AG09309 (cell line): ENCODE measurements around the gene MALT1.

Source experiments
- DNase-seq: peaks from one replicate; pipeline ENCODE4 v3.0.0-alpha.2; 2010; ENCODE audit warnings: low read depth
- H3K4me3 ChIP-seq: 2 replicates; pipeline ENCODE4 v1.5.1; 2011; ENCODE audit warnings: mild to moderate bottlenecking, low read depth, low read length, moderate library complexity; ENCODE audit not compliant: control insufficient read depth
- TF ChIP-seq, protein P1 (sequence below): IDR thresholded peaks from 2 replicates; pipeline ENCODE4 v1.5.1; 2011; ENCODE audit warnings: mild to moderate bottlenecking, low read depth, low read length, inconsistent platforms; ENCODE audit not compliant: insufficient read depth, control insufficient read depth; ENCODE audit errors: missing control alignments

The MALT1 gene

DNA sequence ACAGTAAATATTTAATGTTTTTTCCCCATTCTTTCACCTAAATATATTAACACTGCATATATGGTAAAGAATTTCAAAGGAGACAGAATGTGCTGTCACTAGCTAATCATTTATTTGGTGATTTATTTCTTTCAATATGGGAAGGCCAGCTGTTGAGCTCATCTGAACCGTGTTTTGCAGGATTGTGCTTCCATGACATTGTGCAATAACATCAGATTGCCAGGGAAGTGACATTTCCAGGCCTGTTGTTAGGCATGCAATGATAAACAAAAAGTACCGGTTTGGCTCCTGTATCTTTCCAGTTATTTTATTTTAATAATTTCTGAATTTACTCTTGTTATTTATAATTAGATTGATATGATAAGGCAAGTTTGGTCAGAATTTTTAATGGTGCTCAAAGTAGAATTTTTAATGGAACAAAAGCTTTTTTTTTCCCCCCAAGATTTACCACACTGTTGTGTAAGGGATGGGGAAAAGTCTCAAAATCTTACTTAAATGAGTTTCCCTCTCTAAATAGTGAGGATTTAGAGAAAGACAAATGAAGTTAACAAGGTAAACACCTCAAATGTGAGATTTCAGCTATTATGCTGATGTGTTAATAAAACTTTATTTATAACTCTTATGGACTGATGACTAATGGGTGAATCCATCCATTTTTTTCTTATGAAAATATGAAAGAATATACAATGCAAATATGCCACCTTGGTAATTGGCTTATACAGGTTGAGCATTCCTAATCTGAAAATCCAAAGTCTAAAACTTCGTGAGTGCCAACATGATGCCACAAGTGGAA, 52.7 kb downstream of the MALT1 start:
- TF ChIP-seq, protein P1, sequence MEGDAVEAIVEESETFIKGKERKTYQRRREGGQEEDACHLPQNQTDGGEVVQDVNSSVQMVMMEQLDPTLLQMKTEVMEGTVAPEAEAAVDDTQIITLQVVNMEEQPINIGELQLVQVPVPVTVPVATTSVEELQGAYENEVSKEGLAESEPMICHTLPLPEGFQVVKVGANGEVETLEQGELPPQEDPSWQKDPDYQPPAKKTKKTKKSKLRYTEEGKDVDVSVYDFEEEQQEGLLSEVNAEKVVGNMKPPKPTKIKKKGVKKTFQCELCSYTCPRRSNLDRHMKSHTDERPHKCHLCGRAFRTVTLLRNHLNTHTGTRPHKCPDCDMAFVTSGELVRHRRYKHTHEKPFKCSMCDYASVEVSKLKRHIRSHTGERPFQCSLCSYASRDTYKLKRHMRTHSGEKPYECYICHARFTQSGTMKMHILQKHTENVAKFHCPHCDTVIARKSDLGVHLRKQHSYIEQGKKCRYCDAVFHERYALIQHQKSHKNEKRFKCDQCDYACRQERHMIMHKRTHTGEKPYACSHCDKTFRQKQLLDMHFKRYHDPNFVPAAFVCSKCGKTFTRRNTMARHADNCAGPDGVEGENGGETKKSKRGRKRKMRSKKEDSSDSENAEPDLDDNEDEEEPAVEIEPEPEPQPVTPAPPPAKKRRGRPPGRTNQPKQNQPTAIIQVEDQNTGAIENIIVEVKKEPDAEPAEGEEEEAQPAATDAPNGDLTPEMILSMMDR = no peak
- DNase-seq = no peak
- no peak overlapping the region for H3K4me3 ChIP-seq

DNA sequence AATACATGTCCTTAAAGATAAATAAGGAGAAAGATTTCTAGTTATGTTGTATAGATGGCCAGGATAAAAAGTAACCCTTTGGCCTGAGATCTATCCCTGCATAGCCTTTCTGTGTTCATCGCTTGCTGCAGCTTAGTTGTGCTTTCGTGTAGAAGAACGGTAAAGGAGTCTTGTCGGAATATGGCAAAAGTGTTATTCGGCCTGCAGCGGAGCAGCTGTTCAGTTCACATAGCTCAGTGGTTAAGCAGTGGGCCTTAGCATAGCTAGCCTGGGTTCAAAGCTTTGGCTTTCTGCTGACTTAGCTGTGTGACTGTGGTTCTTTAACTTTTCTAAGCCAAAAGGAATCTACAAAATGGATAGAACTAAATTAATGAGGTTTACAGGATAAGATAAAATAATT, 55.4 kb downstream of the MALT1 start:
- no peak for DNase-seq
- no peak overlapping the region for H3K4me3 ChIP-seq
- TF ChIP-seq, protein P1 = no peak

DNA sequence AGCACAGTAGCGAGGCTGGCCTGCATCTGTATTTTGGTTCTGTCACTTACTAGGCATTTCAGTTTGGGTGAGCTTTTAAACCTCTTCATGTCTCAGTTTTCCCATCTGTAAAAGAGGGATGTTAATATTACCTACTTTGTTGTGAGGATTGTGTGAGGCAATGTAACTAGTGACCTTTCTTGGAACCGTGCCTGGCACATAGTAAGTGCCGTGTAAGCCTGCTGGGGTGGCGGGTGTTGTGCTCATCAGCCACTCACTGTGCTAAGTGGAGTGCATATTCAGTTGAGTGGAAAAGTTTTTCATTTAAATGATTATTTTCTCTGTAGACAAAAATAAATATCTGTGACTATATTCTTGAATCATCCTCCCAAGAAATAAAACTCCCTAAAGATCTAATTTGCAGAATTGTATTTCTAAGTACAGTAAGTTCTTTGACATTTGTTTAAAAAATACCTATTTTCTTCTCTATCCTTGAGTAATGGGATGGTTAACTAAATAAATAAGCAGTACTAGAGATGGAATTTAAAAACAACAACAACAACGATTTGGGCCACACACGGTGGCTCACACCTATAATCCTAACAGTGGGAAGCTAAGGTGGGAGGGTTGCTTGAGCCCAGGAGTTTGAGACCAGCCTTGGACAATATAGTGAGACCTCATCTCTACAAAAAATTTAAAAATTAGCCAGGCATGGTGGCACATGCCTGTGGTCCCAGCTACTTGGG, 56.7 kb downstream of the MALT1 start:
- H3K4me3 ChIP-seq = no peak overlapping the region
- TF ChIP-seq, protein P1 = no peak
- no peak for DNase-seq

DNA sequence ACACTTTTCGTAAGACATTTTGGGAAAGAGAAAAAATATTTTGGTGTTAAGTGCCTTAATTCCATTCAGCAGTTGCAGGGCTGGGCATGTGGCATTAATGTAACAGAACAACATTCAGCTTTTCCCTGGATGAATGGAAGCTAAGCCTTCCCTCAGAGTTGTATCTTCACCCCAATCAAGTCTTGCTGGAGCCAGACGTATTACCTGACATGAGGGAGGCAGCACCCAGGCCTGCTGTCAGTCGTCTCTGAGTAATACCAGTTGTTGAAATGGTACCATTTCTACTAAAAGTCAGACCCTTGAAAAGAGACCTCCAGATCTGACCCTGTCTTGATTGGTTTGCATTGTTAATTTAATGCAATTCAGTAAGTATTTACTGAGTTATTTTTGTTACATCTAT, 57.5 kb downstream of the MALT1 start:
- DNase-seq = no peak
- no peak overlapping the region for H3K4me3 ChIP-seq
- TF ChIP-seq, protein P1 = no peak

DNA sequence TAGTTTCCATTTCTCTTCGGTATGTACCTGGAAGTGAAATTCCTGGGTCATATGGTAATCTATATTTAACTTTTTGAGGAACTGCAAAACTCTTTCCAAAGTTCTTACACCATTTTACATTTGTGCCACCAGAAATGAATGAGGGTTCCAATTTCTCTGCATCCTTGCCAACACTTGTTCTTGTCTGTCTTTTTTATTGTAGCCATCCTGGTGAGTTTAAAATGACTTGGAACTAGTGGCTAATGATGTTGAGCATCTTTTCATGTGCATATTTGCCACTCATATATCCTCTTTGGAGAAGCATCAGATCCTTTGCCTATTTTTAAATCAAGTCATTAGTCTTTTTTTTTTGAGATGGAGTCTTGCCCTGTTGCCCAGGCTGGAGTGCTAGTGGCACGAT, 59.4 kb downstream of the MALT1 start:
- no peak overlapping the region for H3K4me3 ChIP-seq
- no peak for DNase-seq
- TF ChIP-seq, protein P1 = no peak

DNA sequence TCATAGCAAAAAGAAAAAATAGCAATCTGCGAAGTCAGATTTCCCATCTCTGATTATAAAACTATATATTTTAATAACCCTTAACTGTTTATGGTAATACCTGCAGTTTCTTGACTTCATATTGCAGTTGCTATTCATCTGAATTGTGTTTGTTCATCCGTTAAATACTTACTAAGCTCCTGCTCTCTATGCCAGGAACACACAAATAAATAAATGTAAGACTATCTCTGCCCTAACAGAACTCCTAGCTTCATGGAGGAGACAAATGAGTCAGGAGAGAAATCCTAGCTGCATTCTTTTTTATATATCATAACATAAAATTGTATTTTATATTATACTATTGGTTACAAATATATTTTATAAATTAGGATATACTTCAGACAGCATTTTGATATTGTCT, 61.2 kb downstream of the MALT1 start:
- TF ChIP-seq, protein P1 = no peak
- no peak for DNase-seq
- H3K4me3 ChIP-seq = no peak overlapping the region
